Activated T-helper 2 cell treated with anti-CD3 and anti-CD28 coated beads, Interferon-gamma antibody, Interleukin-2, Interleukin-4, amounts not matched to agents 10 μg/mL and 5 μg/mL and 100 μg/mL, durations not matched to agents 14 hours and 24 hours and 36 hours (primary cell): ENCODE results near the gene CCIN. TPM values are rescaled to one million over a fixed set of nuclear protein-coding genes. Genes with fewer than 3 reads are reported as not detected.
"Not testable (repeated sequence)": the region's sequence is repeated elsewhere in the genome, so short reads cannot be mapped to it uniquely, and the experiment has no call there.

Experiments used
- DNase-seq: peaks from one replicate; pipeline ENCODE4 v3.0.0; 2021; ENCODE audit warnings: low spot score
- H3K27ac Mint-ChIP-seq: one replicate; pipeline ENCODE4 v1.8.0; 2021; ENCODE audit warnings: mixed read lengths
- H3K27me3 Mint-ChIP-seq: one replicate; pipeline ENCODE4 v1.8.0; 2021; ENCODE audit warnings: low read depth, mixed read lengths
- H3K36me3 Mint-ChIP-seq: one replicate; pipeline ENCODE4 v1.8.0; 2021; ENCODE audit warnings: low read depth, mixed read lengths
- H3K4me1 Mint-ChIP-seq: one replicate; pipeline ENCODE4 v1.8.0; 2021; ENCODE audit warnings: low read depth, mixed read lengths
- H3K4me3 Mint-ChIP-seq: one replicate; pipeline ENCODE4 v1.8.0; 2021; ENCODE audit warnings: low read depth, mild to moderate bottlenecking, moderate library complexity, mixed read lengths
- H3K9me3 Mint-ChIP-seq: one replicate; pipeline ENCODE4 v1.8.0; 2021; ENCODE audit warnings: mixed read lengths
- intact Hi-C: fragments of 100-400 bp; cut with micrococcal nuclease; formaldehyde crosslinking; loops from one replicate; pipeline ENCODE4 v1.15.1; 2023
- total RNA-seq: library from RNA; stranded (reverse); gene quantifications from 2 replicates; pipeline ENCODE4 v1.2.3, GENCODE V29; 2022

CCIN gene
- total RNA-seq, 1 donor from 2014 or later, result not detected

- Mint-ChIP-seq H3K4me3 (no peak overlapping the region), H3K4me1 (peaks cover 45% of the 10 kb centered on the region), H3K27me3 (no peaks in the 10 kb centered on the region), H3K36me3 (peaks cover 65% of the 10 kb centered on the region), H3K27ac (peak overlapping the region; percentile 66), H3K9me3 (peaks cover 4% of the 10 kb centered on the region)
- intact Hi-C loops, result loop anchor here (5.0 kb wide), 2 partner anchors 52 to 117 kb away; partner anchors contain the start of gene RECK
- no peak for DNase-seq
These were observed 14.7 kb upstream of the CCIN start for GRCh38 chr9:36154331-36154952.

GRCh38 chr9:36156116-36156515 is 13.1 kb upstream of the CCIN start:
- Mint-ChIP-seq H3K27me3 (no peaks in the 10 kb centered on the region), H3K9me3 (peaks cover 4% of the 10 kb centered on the region), H3K4me1 (peaks cover 34% of the 10 kb centered on the region), H3K27ac (no peak overlapping the region), H3K4me3 (no peak overlapping the region), H3K36me3 (peaks cover 63% of the 10 kb centered on the region)
- no peak for DNase-seq
- intact Hi-C loops, result no loop called here

- H3K4me1 Mint-ChIP-seq, result peaks cover 22% of the 10 kb centered on the region
- peaks cover 56% of the 10 kb centered on the region for H3K36me3 Mint-ChIP-seq
- H3K27me3 Mint-ChIP-seq, result no peaks in the 10 kb centered on the region
- no peak for DNase-seq
- H3K9me3 Mint-ChIP-seq, result peaks cover 4% of the 10 kb centered on the region
- H3K27ac Mint-ChIP-seq, result no peak overlapping the region
- no peak overlapping the region for H3K4me3 Mint-ChIP-seq
- intact Hi-C loops, result no loop called here
These were observed 11.1 kb upstream of the CCIN start for GRCh38 chr9:36158122-36158521.

GRCh38 chr9:36158917-36159316 is 10.3 kb upstream of the CCIN start:
- Mint-ChIP-seq H3K4me1 (peaks cover 16% of the 10 kb centered on the region), H3K27ac (no peak overlapping the region), H3K36me3 (peaks cover 52% of the 10 kb centered on the region), H3K4me3 (no peak overlapping the region), H3K27me3 (no peaks in the 10 kb centered on the region), H3K9me3 (peaks cover 4% of the 10 kb centered on the region)
- intact Hi-C loops, result no loop called here
- DNase-seq, result no peak

- intact Hi-C loops, H3K27me3 Mint-ChIP-seq, H3K4me1 Mint-ChIP-seq, DNase-seq, H3K9me3 Mint-ChIP-seq, H3K4me3 Mint-ChIP-seq, H3K27ac Mint-ChIP-seq: not testable (repeated sequence)
- peaks cover 47% of the 10 kb centered on the region for H3K36me3 Mint-ChIP-seq
These were observed 9.7 kb upstream of the CCIN start for GRCh38 chr9:36159509-36159908.

- H3K4me1 Mint-ChIP-seq, H3K27ac Mint-ChIP-seq, H3K9me3 Mint-ChIP-seq, H3K4me3 Mint-ChIP-seq, H3K27me3 Mint-ChIP-seq, intact Hi-C loops, DNase-seq: not testable (repeated sequence)
- H3K36me3 Mint-ChIP-seq, result peaks cover 43% of the 10 kb centered on the region
These were observed 9.1 kb upstream of the CCIN start for GRCh38 chr9:36160126-36160525.

- Mint-ChIP-seq H3K9me3 (peaks cover 4% of the 10 kb centered on the region), H3K4me1 (peaks cover 10% of the 10 kb centered on the region), H3K27ac (no peak overlapping the region), H3K27me3 (peaks cover 2% of the 10 kb centered on the region), H3K4me3 (no peak overlapping the region), H3K36me3 (peaks cover 37% of the 10 kb centered on the region)
- intact Hi-C loops, result no loop called here
- no peak for DNase-seq
These were observed 8.0 kb upstream of the CCIN start for GRCh38 chr9:36161187-36161586.

- Mint-ChIP-seq H3K4me3 (no peak overlapping the region), H3K27ac (no peak overlapping the region), H3K4me1 (peaks cover 11% of the 10 kb centered on the region), H3K27me3 (peaks cover 2% of the 10 kb centered on the region), H3K36me3 (peaks cover 31% of the 10 kb centered on the region), H3K9me3 (no peaks in the 10 kb centered on the region)
- intact Hi-C loops, result no loop called here
- no peak for DNase-seq
These were observed 6.9 kb upstream of the CCIN start for GRCh38 chr9:36162211-36162738.

GRCh38 chr9:36163049-36163785 is 6.0 kb upstream of the CCIN start:
- no peak for DNase-seq
- H3K9me3 Mint-ChIP-seq, result no peaks in the 10 kb centered on the region

GRCh38 chr9:36163786-36164170 is 5.4 kb upstream of the CCIN start:
- Mint-ChIP-seq H3K4me1 (peaks cover 5% of the 10 kb centered on the region), H3K36me3 (peaks cover 17% of the 10 kb centered on the region), H3K27me3 (peaks cover 2% of the 10 kb centered on the region), H3K9me3 (no peaks in the 10 kb centered on the region), H3K27ac (no peak overlapping the region), H3K4me3 (no peak overlapping the region)
- DNase-seq, result no peak
- intact Hi-C loops, result no loop called here

More at GRCh38 chr9:36163049-36163785, 6.0 kb upstream of the CCIN start:
- intact Hi-C loops, result no loop called here
- no peak overlapping the region for H3K27ac Mint-ChIP-seq
- H3K4me3 Mint-ChIP-seq, result no peak overlapping the region
- H3K36me3 Mint-ChIP-seq, result peaks cover 23% of the 10 kb centered on the region
- peaks cover 8% of the 10 kb centered on the region for H3K4me1 Mint-ChIP-seq
- H3K27me3 Mint-ChIP-seq, result peaks cover 2% of the 10 kb centered on the region

GRCh38 chr9:36164372-36164771 is 4.8 kb upstream of the CCIN start:
- Mint-ChIP-seq H3K4me1 (peaks cover 5% of the 10 kb centered on the region), H3K4me3 (no peak overlapping the region), H3K36me3 (peaks cover 11% of the 10 kb centered on the region), H3K9me3 (no peaks in the 10 kb centered on the region), H3K27ac (no peak overlapping the region), H3K27me3 (peaks cover 2% of the 10 kb centered on the region)
- intact Hi-C loops, result no loop called here
- no peak for DNase-seq

- Mint-ChIP-seq H3K4me3 (peak overlapping the region; percentile 18), H3K36me3 (peaks cover 8% of the 10 kb centered on the region), H3K4me1 (peaks cover 5% of the 10 kb centered on the region), H3K27me3 (peaks cover 2% of the 10 kb centered on the region), H3K27ac (no peak overlapping the region), H3K9me3 (no peaks in the 10 kb centered on the region)
- no peak for DNase-seq
- intact Hi-C loops, result loop anchor here (5.0 kb wide), 1 partner anchor 33 kb away; no protein-coding TSS in a partner anchor
These were observed 4.2 kb upstream of the CCIN start for GRCh38 chr9:36164989-36165388.

GRCh38 chr9:36165826-36166167 is 3.4 kb upstream of the CCIN start:
- Mint-ChIP-seq H3K27ac (no peak overlapping the region), H3K9me3 (no peaks in the 10 kb centered on the region), H3K4me1 (peaks cover 5% of the 10 kb centered on the region), H3K4me3 (peak overlapping the region; percentile 18), H3K36me3 (peaks cover 3% of the 10 kb centered on the region), H3K27me3 (peaks cover 5% of the 10 kb centered on the region)
- no peak for DNase-seq
- intact Hi-C loops, result loop anchor here (1.0 to 5.0 kb wide), 2 partner anchors 33 to 62 kb away; no protein-coding TSS in a partner anchor
